Activated CD4-positive, alpha-beta T cell treated with anti-CD3 and anti-CD28 coated beads, Interleukin-2, amount 50 U/mL, for 1 hour (primary cell): ENCODE measurements around the gene RRP15.

Experiments used
- DNase-seq: peaks from one replicate; pipeline ENCODE4 v3.0.0-alpha.2; 2020

Gene RRP15

DNA sequence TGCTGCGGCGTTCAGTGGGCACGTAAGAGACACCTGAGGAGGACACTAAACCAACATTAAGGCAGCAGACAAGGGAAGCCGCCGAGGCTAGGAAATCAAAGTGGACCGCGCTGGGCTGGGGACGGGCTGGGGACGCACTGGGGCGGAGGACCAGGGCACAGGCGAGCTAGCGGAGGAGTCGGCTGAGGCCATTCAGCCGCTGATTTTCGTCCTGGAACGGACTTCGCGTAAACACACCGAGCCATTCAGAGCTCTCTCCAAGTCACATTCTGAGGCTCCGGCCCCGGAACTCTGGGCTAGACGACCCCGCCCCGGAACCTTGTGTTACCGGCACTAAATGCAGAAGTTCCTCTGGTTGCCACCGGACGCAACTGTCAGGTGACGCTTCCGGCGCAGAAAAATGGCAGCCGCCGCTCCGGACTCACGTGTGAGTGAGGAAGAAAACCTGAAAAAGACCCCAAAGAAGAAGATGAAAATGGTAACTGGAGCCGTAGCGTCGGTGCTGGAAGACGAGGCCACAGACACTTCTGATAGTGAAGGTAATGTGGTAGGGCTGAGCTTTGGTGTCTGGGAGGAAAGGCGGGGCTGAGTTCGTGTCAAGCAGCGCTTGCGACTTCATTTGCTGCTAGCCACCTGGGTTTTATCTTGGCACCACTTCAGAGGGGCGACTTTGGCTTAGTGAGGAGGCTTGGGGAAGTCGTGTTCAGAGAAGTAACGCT, at the start of gene RRP15:
Gene RRP15 (plus strand): TSS at position 377 of the 719 bp plus-strand sequence. CDS start 24 bp downstream, at position 401.
- peak; percentile 84 for DNase-seq

- no peak for DNase-seq
Observed at GRCh38 chr1:218242171-218242570, 42.9 kb upstream of the RRP15 start.

DNA sequence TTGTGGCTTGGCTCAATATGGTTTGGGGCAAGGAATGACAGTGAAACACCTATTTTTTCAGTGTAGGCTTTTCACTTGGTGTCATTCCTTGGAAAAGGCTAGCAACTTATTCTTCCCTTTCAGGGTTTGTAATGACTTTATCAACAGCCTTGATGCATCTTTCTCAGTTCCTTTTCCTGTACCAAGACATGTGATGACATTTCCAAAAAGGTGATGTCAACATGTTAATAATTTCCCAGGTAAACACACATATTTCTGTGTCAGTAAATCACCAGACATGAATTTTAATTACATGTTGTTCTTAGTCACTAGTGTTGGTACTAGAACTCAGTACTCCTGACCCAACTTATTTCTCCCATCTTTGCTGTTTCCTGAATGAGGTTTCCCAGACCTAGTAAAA, 37.8 kb upstream of the RRP15 start:
- DNase-seq: no peak

- no peak for DNase-seq
Observed at GRCh38 chr1:218249338-218250140, 35.6 kb upstream of the RRP15 start.

DNA sequence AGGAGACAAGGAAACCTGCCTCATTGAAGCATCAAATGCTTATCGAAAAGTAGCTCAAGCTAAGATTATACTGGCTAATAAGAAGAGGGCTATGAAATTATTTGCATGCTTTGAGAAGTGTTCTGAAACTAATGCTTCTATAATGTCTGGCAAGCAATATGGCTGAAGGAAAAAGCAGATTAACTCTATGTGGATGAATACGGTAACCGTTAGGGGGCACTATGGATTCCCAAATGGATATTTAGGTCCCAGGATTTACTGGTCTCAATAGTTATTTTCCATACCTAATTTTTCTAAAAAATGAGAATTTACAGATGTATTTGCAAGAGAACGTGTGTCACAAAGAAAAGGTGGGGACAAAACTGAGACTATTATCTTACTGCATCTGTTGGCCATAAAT, 34.6 kb upstream of the RRP15 start:
- DNase-seq: no peak

- DNase-seq: no peak
Observed at GRCh38 chr1:218254296-218254946, 30.7 kb upstream of the RRP15 start.

DNA sequence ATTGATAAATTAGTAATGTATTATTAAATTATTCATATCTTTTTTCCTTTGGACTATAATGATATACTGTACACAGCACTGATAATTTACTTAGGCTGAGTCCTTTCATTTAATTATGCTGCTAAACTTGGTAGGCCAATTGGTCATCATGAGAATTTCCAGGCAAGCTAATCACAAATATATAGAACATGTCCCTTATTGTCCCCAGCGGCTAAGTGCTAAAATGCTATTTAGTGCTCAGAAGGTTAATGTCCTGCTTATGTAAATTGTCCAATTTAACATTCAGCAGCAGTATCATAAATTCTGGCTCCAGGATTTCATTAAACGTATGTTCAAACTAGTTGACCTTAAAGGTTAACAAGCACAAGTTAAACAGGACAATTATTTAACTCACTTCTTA, 30.0 kb upstream of the RRP15 start:
- no peak for DNase-seq

DNA sequence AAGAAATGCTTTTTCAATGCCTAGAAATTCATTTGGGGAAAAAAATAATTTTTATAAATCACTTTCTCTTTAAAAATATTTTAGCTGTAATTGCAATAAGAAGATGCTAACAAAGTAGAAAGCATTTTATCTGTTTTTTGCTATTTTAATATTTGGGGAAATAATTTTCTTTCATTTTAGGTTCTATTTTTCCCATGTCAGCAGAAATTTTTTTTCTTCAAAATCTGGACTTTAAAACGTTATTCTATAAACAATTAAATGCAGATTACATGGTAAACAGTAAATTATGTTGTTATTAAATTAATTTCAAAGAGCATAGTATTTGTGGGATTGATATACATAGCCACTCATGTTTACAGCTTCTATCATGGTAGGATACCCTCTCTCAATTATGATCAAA, 27.7 kb upstream of the RRP15 start:
- no peak for DNase-seq

- no peak for DNase-seq
Observed at GRCh38 chr1:218257971-218258370, 27.1 kb upstream of the RRP15 start.

- no peak for DNase-seq
Observed at GRCh38 chr1:218259339-218259738, 25.8 kb upstream of the RRP15 start.

GRCh38 chr1:218259800-218260199, 25.3 kb upstream of the RRP15 start:
- DNase-seq: no peak

- DNase-seq: no peak
Observed at GRCh38 chr1:218262259-218262658, 22.8 kb upstream of the RRP15 start.

DNA sequence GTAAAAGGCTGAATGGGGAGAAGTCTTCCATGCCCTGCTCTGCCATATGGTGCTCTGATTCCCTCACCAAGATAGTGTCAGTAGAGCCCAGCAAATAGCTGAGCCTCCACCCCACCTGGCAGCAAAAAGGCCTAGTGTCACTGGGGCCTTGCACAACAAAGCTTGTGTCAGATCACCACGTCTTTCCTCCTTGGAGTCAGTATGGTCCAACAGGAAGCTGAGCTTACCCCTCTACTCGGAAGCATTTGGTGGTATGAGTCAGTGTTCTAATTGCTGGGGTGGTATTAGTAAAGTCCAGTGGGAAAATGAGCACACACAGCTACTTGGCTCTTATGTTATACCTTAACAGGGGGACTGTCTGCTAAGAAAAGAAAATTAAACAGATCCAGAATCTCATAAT, 18.7 kb upstream of the RRP15 start:
- no peak for DNase-seq

DNA sequence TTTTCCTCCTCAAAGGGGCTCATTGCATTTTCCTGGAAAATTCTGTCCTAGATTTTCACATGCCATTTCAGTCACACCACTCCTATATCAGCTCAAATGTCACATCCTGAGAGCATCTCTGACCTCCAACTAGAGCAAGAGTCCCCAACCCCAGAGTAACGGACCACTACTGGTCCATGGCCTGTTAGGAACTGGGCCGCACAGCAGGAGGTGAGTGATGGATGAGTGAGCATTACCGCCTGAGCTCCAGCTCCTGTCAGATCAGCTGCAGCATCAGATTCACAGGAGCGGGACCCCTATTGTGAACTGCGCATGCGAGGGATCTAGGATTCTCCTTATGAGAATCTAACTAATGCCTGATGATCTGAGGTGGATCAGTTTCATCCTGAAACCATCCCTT, 12.7 kb upstream of the RRP15 start:
- DNase-seq: no peak

- no peak for DNase-seq
Observed at GRCh38 chr1:218273762-218274479, 11.2 kb upstream of the RRP15 start.

DNA sequence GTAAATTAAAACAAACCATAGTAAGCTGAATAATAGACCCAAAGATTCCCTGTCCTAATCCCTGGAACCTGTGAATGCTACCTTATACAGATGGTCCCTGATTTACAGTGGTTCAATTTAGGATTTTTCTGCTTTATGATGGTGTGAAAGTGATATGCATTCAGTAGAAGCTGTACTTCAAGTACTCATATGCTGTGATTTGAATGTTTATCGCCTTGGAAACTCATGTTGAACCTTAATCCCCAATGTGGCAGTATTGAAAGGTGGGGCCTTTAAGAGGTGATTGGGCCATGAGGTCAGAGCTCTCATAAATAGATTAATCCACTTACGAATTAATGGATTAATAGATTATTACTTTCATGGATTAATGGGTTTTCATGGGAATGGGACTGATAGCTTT, 10.6 kb upstream of the RRP15 start:
- DNase-seq: no peak

- no peak for DNase-seq
Observed at GRCh38 chr1:218275823-218276222, 9.3 kb upstream of the RRP15 start.

GRCh38 chr1:218281285-218281684, 3.8 kb upstream of the RRP15 start:
- DNase-seq: no peak

- no peak for DNase-seq
Observed at GRCh38 chr1:218284377-218284916, 646 bp upstream of the RRP15 start.

GRCh38 chr1:218292515-218292914, 7.4 kb downstream of the RRP15 start:
- DNase-seq: no peak

- no peak for DNase-seq
Observed at GRCh38 chr1:218294546-218294945, 9.5 kb downstream of the RRP15 start.

- no peak for DNase-seq
Observed at GRCh38 chr1:218296162-218296561, 11.1 kb downstream of the RRP15 start.

DNA sequence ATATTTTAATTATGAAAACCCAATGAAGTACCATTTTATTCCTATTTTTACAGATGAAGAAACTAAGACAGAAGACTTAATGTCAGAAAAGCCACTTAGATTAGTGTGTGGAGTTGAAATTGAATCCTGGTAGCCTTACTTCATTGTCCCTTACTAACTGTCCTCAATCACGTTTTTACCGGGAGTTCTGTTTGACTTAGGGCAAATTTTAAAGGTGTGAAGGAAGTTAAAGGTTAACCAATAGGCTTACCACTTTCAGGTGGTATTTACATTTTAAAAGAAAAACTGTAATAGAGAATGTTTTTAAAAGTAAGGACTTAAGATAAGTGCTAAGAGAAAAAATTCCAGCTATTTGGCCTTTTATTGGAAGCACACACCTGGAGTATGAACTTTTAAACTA, 12.4 kb downstream of the RRP15 start:
- DNase-seq: no peak
